HG02588 (cell line): ENCODE results near the gene MCTP1.
A peak's percentile ranks its signal among the peaks of the same experiment; 100 is the strongest.
"Not testable (repeated sequence)": the region's sequence is repeated elsewhere in the genome, so short reads cannot be mapped to it uniquely, and the experiment has no call there.

Experiments
- ATAC-seq: cut with Tn5 transposase; IDR thresholded peaks from one replicate; pipeline ENCODE4 v1.9.1; 2021; ENCODE audit warnings: mild to moderate bottlenecking, moderate library complexity; ENCODE audit not compliant: unreplicated experiment

Gene MCTP1

DNA sequence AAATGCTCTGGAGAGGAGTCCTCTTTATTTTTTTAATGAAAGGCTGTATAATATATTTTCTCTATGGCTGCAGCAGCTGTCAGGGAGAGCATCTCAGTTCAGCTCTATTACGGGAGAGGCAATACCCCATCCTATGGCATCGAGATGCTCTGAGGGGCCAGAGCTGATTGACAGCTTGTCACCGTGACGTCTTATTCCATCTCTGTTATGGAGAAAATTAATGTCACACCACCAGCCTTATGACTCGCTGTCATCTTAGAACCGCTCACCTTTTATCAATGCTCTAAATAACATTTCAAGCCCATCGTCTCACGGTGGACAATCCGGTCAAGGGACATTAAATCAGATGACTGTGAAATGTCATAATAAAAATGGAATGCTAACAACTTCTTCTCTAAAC, 392.9 kb downstream of the MCTP1 start:
- ATAC-seq, result no peak

DNA sequence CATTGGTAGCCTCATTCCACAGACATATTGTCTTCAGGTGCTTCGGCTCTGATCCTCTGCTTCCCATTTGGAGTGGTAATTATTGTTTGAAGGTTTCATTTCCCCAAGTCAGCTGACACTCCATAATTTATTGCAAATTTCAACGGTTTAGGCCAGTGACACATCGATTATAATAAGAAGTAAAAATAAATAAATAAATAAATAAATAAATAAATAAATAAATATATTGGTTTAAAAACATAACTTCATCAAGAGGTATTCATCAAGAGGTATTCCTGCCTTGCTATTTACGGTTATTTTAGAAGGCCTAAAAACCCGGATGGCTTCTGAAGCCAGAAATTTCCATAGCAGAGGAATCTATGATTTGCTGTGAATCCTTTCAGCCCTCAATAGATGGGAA, 393.3 kb downstream of the MCTP1 start:
- no peak for ATAC-seq

DNA sequence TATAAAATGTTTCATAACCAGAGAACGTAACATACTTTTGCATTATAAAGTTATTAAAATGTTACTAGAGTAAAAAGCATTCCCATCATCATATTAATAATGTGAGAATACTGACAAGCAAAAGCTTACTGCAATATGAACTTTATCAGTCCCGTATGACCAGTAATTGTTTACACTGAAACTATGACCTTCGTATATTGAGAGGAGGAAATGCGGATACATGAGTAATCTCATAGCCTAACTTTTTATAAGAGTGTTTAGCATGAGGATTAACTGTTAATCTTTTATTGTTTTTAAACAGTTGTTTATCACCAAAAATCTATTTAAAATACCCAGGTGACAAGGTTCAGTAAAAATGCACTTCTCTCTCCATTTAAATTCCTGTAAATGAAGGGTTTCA, 394.0 kb downstream of the MCTP1 start:
- ATAC-seq, result no peak

DNA sequence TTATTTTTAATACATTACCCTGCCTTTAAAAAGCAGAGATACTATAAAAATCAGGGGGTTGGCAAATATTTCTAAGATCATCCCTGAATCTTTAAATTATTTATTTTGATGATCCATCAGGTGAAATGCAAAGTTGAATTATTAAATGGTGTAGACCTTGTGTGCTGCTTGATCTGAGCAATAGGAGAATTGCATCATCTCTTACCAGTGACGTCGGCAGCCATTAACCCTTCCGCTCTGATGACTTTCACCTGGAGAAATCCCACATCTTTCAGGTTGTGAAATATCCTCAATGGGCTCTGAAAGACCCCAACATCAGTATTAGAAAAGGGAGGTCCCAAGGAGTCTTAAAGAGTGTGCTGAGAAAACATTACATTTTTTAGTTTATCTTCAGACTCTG, 396.2 kb downstream of the MCTP1 start:
- ATAC-seq, result no peak

DNA sequence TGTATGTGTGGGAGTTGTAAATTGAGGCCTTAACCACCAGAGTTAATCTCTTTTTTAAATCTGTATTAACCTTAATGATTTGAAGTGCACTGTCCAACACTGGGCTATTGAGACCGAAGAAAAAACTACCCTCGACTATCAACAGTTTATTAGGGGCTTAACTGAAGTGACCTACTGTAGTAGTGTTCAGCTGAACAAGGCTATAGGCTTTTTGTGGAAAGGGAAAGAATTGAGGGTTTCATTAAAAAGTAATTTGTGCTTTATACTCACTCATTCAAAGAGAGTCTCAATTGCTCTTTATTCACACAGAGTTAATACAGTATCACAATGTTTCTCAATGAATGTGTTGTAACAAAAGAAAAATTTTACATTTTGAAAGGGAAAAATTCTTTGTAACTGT, 399.0 kb downstream of the MCTP1 start:
- no peak for ATAC-seq

DNA sequence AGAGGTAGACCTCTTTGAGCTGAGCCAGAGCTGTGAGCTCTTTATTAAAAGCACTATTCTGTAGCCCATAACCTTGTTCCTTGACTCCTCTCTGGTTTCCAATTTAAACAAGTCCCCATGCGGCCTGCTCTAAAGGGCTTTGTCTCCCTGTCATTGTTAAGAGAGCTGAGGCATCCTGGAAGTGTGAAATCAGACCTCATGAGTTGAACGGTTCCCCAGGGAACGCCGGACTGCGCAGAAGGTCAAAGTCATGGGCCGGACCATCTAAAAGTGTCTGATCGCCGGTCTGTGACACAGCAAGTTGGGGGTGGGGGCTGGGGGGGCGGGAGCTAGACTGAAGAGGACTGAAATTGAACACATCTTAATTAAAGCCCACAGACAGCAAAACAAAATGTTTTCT, 400.6 kb downstream of the MCTP1 start:
- ATAC-seq, result no peak

DNA sequence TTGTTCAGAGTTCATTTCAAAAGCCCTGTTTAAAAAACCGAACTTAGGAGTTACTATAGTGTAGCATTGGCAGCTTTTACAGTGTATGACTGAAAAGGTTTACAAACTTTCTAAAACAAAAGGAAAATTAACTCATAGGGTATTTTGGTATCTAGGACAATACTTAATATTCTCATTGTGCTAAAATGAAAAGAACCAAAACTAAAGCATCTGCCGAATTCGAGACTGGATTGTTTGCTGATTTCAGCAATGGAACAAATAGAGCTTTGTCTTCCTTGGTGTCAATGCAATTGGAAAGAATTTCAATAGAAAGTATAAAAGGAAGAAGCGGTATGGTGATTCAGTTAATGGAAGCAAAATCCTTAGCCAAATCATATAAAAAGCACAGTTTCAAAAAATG, 412.4 kb downstream of the MCTP1 start:
- ATAC-seq, result no peak

DNA sequence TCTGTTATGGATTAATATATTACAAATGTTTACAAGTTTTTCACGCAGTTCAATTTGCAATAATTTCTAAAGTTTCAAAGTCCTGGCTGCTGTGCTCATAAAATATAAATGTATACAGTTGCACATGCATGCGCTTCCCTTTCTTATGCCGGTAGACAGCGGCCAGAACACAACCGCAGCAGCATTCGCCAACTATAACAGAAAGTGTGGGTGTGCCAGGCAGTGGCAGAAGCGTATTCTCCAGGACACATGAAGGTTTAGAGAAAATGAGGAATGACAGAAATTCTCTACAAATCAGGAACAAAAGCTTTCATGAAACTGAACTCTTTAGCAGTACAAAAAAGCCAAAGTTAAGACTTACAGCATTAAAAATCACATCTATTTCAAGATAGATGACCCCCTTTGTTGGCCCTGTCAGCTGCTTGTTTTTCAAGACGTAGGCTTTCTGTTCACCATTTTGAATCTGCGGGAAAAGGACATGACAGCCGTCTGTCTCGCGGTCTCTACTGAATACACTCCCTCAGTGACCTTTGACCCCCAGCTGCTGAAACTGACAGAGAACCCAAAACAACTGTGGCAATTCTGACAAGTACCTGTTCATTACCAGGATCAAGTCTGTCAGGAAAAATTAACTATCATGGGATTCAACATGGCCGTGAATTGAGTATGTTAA, 414.2 kb downstream of the MCTP1 start:
- no peak for ATAC-seq

DNA sequence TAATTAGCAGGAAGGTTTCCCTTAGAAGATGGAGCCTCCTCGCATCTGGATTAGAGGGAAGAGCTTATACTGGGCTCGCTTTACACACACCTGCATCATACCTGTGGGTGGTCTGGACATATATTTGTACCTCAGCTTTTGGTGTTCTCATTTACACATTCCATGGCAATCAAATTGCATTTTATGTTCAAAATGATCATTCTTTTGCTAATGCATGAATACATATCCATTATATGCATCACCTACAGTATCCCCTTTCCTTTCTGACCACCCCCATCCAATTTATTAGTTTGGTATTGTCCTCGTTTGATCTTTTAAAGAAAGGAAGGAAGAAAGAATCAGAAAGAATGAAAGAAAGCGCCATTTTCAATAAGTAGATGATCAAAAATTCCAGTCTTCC, 415.0 kb downstream of the MCTP1 start:
- ATAC-seq, result no peak

DNA sequence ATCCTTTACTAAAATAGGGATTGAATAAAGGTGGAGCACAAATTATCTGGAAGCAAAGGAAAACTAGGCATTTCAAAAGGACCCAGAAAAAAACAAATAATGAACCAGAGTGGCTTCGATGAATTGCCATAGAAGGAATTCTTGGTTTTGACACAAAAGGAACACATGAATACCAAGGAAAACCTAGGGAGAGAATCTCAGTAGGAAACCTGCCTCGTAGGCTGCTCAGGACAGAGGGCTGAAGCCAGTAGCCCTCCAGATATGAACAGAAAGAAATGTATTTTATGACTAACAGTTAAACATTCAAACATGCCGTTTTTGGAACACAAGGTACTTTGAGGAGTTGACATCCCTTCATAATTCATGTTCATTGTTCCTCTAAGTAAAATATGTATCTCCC, 420.9 kb downstream of the MCTP1 start:
- no peak for ATAC-seq

DNA sequence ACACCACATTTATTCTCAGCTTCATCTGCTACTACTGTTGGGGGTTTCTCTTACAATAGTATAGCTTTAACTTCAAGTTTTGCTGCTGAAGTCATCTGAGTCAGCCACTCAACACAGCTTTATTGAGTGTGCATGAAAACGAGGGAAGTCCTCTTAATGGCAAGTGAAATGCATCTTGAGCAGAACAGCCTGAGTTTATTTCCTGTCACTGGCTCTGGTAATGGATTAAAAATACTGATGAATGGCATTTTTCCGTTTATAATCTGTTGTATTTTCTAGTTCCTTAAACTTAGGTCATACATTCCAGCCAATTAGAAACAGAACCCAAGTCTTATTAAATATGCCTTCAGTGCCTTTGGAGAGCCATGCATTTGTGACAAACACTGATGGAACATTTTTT, 427.8 kb downstream of the MCTP1 start:
- ATAC-seq, result no peak

DNA sequence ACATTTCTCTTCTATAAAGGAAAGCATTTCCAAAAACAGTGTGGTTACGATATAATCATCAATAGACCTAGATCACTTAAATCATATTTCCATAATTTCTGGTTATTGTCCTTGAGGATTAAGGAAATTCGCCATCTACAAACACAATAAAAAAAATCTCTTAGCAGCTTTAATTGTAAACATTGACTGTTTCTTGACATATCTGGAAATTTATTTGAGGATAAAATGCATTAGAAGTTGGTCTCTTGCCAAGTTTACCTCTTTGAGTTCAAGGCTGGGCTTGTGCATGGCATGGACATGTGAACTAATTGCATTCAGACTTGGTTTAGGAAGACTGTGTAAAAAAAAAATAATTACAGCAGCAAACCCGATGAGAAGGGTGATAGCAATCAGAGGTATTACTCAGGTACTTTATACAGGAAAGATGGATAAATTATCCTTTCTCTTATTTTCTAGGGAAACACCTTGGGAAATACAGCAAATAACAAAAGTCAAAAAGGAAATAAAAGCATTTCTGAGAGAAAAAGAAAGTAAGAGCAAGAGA, 428.6 kb downstream of the MCTP1 start:
- no peak for ATAC-seq

DNA sequence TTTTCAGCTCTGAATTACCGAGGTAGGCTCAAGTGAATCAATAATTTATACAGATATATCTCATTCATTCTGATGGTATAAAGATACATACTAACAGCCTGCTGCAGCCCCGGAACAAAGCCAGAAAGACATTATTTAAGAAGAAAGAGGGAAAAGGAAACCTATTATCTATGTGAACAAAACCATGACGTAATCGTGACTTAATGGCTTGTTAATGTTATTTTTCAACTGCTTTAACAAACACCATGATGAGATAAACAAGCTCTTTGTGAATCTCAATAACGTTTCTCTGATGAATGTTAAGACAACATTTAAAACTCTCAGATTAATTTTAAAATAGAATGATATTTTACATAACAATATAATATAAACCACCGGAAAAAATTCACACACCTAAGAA, 429.4 kb downstream of the MCTP1 start:
- ATAC-seq, result no peak

DNA sequence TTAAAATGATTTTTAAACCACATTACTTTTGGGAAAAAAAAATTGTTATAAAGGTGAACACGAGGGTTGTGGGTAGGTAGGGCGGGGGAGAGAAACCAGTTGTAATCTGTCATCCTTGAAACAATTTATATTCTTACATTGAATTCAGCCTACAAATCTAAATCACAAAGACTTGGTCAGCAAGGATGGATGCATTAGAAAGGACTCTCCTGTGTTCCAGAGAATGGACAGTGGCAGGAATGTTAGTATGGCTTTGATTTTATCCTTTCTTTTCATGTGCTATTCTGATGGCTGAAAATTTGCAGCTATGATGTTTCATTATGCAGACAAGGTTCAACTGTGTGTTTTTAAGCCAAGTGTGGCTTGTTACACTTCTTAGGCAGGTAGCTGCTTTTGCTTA, 431.8 kb downstream of the MCTP1 start:
- ATAC-seq, result no peak

DNA sequence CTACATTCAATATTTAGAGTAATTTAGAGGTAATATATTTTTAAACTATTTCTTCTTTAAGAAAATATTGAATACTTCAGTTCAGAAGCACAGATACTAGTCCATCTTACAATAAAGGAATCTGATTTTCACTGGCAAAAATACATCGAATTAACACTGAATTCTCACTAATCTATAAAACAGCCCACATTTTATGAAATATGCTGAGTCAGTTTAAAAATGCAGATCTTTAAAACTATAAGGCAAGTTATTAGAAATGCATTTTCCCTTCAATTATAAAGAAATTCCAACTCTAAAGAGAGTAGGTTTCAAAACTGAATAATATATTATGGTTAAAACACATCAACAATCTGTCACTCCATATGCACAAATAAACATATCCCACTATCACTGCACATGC, 433.9 kb downstream of the MCTP1 start:
- no peak for ATAC-seq

DNA sequence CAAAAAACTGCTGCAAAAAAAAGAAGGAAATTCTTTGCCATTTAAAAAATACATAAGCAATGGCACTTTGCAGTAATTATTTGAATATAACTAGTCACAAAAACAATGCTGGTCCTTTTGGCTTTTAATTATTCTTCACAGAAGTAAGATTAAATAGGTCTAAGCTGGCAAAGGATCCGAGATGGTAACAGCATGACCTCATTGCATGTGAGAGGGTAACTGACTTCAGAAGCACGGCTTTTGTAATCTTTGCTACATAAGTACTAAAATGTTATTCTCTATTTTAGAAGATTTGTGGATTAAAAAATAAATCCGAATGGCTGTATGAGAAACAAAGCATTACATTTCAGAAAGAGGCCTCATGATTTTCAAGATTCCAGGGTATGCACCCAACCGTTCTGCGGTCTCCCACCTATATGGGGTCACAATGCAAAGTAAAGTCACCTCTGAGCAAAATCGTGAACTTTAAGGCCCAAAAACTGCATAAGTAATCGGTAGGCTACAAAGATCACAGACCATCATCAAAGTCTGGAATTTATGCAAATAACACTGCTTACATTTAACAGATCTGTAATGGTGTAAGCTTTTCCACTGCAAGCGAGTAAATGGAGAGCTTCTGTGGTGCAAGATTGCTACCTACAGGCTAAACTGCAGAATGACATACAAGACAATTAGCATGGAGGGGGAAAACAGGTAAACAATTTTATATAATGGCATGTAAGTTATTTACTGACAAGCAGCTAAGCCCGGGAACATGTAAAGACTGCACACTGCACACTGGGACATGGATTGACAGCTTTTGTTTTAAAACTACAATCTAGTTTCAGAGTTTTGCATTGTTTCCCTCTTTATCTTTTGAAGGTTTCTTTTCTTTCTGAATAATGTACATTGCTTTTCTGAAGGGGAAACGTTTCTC, 434.8 kb downstream of the MCTP1 start:
- peak; percentile 90 for ATAC-seq

DNA sequence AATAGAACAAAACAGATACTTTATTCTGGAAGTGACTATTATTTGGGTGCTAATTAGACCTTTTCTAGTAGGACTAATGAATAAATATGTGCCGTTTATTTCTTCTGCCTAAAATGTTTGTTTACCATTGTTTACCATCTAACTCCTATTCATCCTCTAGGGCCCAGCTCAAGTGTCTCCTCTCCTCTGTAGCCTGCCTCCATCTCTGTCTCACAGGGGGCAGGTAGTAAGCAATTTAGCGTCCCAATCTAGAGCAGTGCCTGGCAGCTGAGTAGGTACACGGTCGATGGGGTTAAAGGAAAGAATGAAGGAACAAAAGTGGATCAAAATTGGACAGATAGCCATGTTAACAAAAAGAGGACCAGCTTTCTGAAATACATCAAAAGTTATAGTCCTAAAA, 435.6 kb downstream of the MCTP1 start:
- no peak for ATAC-seq

DNA sequence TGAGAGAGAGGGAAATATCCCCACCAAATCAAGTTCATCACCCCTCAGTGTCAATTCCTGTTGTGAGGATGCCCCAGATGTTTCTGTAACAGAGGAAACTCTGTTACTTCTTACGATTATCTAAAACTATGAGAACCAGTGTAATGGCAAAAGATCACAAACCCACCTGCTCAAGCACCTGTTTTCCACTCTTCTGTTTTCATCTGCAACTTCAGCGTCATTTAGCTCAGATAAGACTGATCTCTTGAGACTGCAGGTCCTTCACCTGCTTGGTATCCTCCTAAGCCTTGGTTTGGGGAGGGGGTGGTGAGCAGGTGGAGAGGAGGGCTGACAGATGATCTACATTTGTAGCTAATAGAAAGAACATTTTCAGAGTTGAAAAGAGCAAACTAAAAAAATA, 437.2 kb downstream of the MCTP1 start:
- ATAC-seq, result no peak

DNA sequence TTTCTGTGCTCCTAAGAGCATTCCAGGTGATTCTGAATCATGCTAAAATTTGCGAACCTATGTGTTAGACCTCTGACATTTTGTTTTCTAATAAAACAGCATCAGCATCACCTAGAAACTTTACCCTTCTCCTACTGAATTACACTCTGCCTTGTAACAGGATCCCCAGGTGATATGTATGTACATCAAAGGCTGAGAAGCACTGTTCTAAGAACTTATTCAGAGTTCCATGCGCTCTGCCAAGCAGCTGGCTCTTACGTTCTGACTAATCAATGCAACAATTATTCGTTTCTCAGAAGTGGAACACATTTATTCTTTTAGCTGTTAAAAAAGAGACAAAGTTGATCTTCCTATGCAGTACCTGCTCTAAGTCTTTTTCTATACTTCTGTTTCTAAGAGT, 437.9 kb downstream of the MCTP1 start:
- no peak for ATAC-seq

DNA sequence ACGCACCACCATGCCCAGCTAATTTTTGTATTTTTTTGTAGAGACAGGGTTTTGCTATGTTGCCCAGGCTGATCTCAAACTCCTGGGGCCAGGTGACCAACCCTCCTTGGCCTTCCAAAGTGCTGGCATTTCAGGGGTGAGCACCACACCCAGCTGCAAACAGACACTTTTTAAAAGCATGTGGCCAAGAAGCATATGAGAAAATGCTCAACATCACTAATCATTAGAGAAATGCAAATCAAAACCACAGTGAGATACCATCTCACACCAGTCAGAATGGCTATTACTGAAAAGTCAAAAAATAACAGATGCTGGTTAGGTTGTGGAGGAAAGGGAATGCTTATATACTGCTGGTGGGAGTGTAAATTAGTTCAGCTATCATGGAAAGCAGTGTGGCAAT, 439.2 kb downstream of the MCTP1 start:
- ATAC-seq, result not testable (repeated sequence)

DNA sequence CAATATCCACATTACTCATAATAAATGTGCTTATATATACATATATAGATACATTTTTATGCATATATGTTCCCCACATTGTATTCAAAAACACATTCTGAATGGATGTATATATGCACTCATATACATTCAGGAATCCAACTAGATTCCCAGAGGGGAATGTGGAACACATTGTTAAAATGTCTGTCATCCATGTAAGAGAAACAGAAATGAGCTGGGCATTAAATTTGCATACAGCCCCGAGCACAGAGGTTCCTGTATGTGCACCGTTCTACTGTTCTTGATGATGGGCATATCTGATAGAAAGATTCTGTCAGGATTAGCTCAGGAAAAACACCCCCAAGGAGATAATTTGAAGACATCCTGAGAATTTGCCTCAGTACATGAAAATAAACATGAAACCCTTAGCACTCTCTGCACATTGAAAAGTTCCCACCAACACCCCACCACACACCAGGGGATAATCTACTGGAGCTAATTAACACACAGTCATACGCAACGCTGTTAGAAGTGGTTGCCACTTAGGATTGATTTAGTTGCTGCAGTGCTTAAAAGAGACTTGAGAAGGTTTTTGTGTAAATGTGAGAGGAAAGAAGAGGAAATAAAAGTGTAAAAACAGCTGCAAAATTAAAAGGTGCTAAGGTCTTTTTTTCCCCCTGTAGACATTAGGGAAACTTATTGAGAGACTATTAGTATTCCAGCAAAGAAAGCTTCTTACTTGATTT, 443.1 kb downstream of the MCTP1 start:
- no peak for ATAC-seq

DNA sequence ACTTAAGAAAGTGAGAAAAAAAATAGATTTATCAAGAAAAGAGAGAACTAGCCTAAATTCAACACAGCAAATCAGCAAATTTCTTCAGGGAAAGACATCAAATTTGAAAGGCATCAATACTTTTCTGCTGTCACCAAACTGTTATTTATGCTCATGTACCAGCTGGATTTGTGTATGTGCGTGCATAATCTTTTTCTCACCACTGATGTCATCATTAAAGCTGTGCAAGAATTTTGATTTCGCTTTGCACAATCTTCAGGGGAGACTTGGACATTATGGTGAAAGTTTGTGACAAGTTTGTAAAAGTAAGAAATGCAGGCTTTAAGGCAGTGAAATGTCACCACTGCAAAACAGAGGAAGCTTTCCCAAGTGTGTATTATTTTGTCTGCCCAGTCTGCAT, 451.0 kb downstream of the MCTP1 start:
- no peak for ATAC-seq
